H9 (cell line): ENCODE measurements around the gene ABHD13. TPM values are rescaled to one million over a fixed set of nuclear protein-coding genes. Genes with fewer than 3 reads are reported as not detected.

Experiments used
- DNase-seq: peaks from one replicate; pipeline ENCODE4 v3.0.0-alpha.2; 2017
- H2AFZ ChIP-seq: one replicate; pipeline ENCODE4 v1.6.1; 2013; ENCODE audit warnings: mild to moderate bottlenecking, low read length, control low read depth, moderate library complexity
- H2AK5ac ChIP-seq: 2 replicates; pipeline ENCODE4 v1.6.1; 2013; ENCODE audit warnings: low read length, control low read depth, mixed read lengths; ENCODE audit not compliant: insufficient read length
- H2BK120ac ChIP-seq: one replicate; pipeline ENCODE4 v1.6.1; 2013; ENCODE audit warnings: low read depth, mild to moderate bottlenecking, low read length, control low read depth, inconsistent platforms; ENCODE audit not compliant: poor library complexity, severe bottlenecking
- H2BK12ac ChIP-seq: 2 replicates; pipeline ENCODE4 v1.6.1; 2013; ENCODE audit warnings: low read length, control low read depth, mixed read lengths, low read depth; ENCODE audit not compliant: insufficient read length
- H2BK15ac ChIP-seq: 2 replicates; pipeline ENCODE4 v1.6.1; 2013; ENCODE audit warnings: low read depth, low read length, control low read depth
- H2BK20ac ChIP-seq: one replicate; pipeline ENCODE4 v1.6.1; 2013; ENCODE audit warnings: low read depth, mild to moderate bottlenecking, low read length, control low read depth, inconsistent platforms; ENCODE audit not compliant: poor library complexity, severe bottlenecking
- H2BK5ac ChIP-seq: 2 replicates; pipeline ENCODE4 v1.6.1; 2013; ENCODE audit warnings: low read length, control low read depth, mixed read lengths; ENCODE audit not compliant: insufficient read length
- H3K14ac ChIP-seq: 2 replicates; pipeline ENCODE4 v1.6.1; 2013; ENCODE audit warnings: low read length, control low read depth; ENCODE audit not compliant: insufficient read depth
- H3K18ac ChIP-seq: 2 replicates; pipeline ENCODE4 v1.6.1; 2013; ENCODE audit warnings: low read depth, mild to moderate bottlenecking, mixed read lengths, low read length, control low read depth; ENCODE audit not compliant: insufficient read length
- H3K23ac ChIP-seq: 2 replicates; pipeline ENCODE4 v1.6.1; 2013; ENCODE audit warnings: low read length, control low read depth, mixed read lengths, low read depth; ENCODE audit not compliant: insufficient read length
- H3K23me2 ChIP-seq: 2 replicates; pipeline ENCODE4 v1.6.1; 2013; ENCODE audit warnings: low read depth, mild to moderate bottlenecking, mixed read lengths, low read length, control low read depth; ENCODE audit not compliant: insufficient read length, poor library complexity, severe bottlenecking
- H3K27ac ChIP-seq: 2 replicates; pipeline ENCODE4 v1.5.1; 2013; ENCODE audit warnings: low read length, control low read depth, mixed read lengths, low read depth; ENCODE audit not compliant: insufficient read length
- H3K27me3 ChIP-seq: 2 replicates; pipeline ENCODE4 v1.6.1; 2013; ENCODE audit warnings: low read length, control low read depth, inconsistent platforms; ENCODE audit not compliant: insufficient read depth
- H3K4ac ChIP-seq: 2 replicates; pipeline ENCODE4 v1.6.1; 2013; ENCODE audit warnings: low read depth, mild to moderate bottlenecking, control low read depth, inconsistent platforms, low read length, moderate library complexity
- H3K4me1 ChIP-seq: 2 replicates; pipeline ENCODE4 v1.6.1; 2013; ENCODE audit warnings: low read length, control low read depth, inconsistent platforms; ENCODE audit not compliant: insufficient read depth
- H3K4me2 ChIP-seq: 2 replicates; pipeline ENCODE4 v1.6.1; 2013; ENCODE audit warnings: low read length, control low read depth, mixed read lengths; ENCODE audit not compliant: insufficient read length, insufficient read depth
- H3K56ac ChIP-seq: 2 replicates; pipeline ENCODE4 v1.6.1; 2013; ENCODE audit warnings: low read depth, mild to moderate bottlenecking, mixed read lengths, low read length, control low read depth; ENCODE audit not compliant: insufficient read length
- H3K79me1 ChIP-seq: 2 replicates; pipeline ENCODE4 v1.6.1; 2013; ENCODE audit warnings: low read depth, mild to moderate bottlenecking, moderate library complexity, low read length, control low read depth, inconsistent platforms; ENCODE audit not compliant: insufficient read depth, poor library complexity, severe bottlenecking
- H3K79me2 ChIP-seq: 2 replicates; pipeline ENCODE4 v1.6.1; 2013; ENCODE audit warnings: low read length, control low read depth, inconsistent platforms; ENCODE audit not compliant: insufficient read depth
- H3K9ac ChIP-seq: 2 replicates; pipeline ENCODE4 v1.6.1; 2013; ENCODE audit warnings: low read length, control low read depth, mixed read lengths; ENCODE audit not compliant: insufficient read length; ENCODE audit errors: extremely low read depth
- H3K9me3 ChIP-seq: one replicate; pipeline ENCODE4 v1.6.1; 2013; ENCODE audit warnings: low read depth, low read length, inconsistent platforms; ENCODE audit not compliant: control insufficient read depth
- H3T11ph ChIP-seq: one replicate; pipeline ENCODE4 v1.6.1; 2013; ENCODE audit warnings: mild to moderate bottlenecking, low read length, control low read depth, inconsistent platforms
- H4K20me1 ChIP-seq: one replicate; pipeline ENCODE4 v1.6.1; 2013; ENCODE audit not compliant: control insufficient read depth, insufficient read length, insufficient read depth
- H4K5ac ChIP-seq: 2 replicates; pipeline ENCODE4 v1.6.1; 2013; ENCODE audit warnings: low read depth, mild to moderate bottlenecking, mixed read lengths, low read length, control low read depth; ENCODE audit not compliant: insufficient read length
- H4K8ac ChIP-seq: replicated peaks from 2 replicates; pipeline ENCODE4 v1.6.1; 2013; ENCODE audit warnings: low read length, control low read depth, mixed read lengths, low read depth; ENCODE audit not compliant: insufficient read length
- H4K91ac ChIP-seq: 2 replicates; pipeline ENCODE4 v1.6.1; 2013; ENCODE audit warnings: low read depth, mild to moderate bottlenecking, moderate library complexity, mixed read lengths, low read length, control low read depth; ENCODE audit not compliant: insufficient read length
- H3K27ac Mint-ChIP-seq, 3 experiments: 2 replicates in 2 of 3; 3 replicates in 1 of 3; pipeline ENCODE4 v1.8.0; 2020 to 2021; ENCODE audit warnings: mixed read lengths in 3 of 3, mild to moderate bottlenecking in 1 of 3, moderate library complexity in 1 of 3
- H3K27me3 Mint-ChIP-seq: 2 replicates; pipeline ENCODE4 v1.8.0; 2021; ENCODE audit warnings: low read depth, mild to moderate bottlenecking, moderate library complexity, mixed read lengths
- H3K36me3 Mint-ChIP-seq, 3 experiments: 2 replicates in 2 of 3; 3 replicates in 1 of 3; pipeline ENCODE4 v1.8.0; 2020 to 2021; ENCODE audit warnings: low read depth in 3 of 3, mixed read lengths in 3 of 3; ENCODE audit not compliant: insufficient read depth in 1 of 3
- H3K4me1 Mint-ChIP-seq, 2 experiments: 2 replicates each; pipeline ENCODE4 v1.8.0; 2020; ENCODE audit warnings: mixed read lengths in 2 of 2
- H3K4me3 Mint-ChIP-seq, 2 experiments: 2 replicates in 1 of 2; 3 replicates in 1 of 2; pipeline ENCODE4 v1.8.0; 2020 to 2021; ENCODE audit warnings: mild to moderate bottlenecking in 2 of 2, mixed read lengths in 2 of 2, moderate library complexity in 1 of 2
- H3K9me3 Mint-ChIP-seq, 2 experiments: 2 replicates in 1 of 2; 3 replicates in 1 of 2; pipeline ENCODE4 v1.8.0; 2020; ENCODE audit warnings: mild to moderate bottlenecking in 2 of 2, mixed read lengths in 2 of 2, moderate library complexity in 1 of 2
- CTCF ChIP-seq: fragments of 200-600 bp; sonication (generic); conservative IDR thresholded peaks from 3 replicates; pipeline ENCODE4 v1.8.0; 2021; ENCODE audit warnings: antibody characterized with exemption, mild to moderate bottlenecking
- WGBS: extraction: QIAGEN DNeasy Blood & Tissue Kit; methylation state at CpG from one replicate; pipeline ENCODE4 v1.1.7; 2013; ENCODE audit warnings: missing lambda C conversion rate, low lambda C conversion rate, mixed read lengths; ENCODE audit not compliant: insufficient read length; ENCODE audit errors: extremely low coverage; 5-methylcytosine and 5-hydroxymethylcytosine counted together
- total RNA-seq: library from RNA; stranded (reverse); gene quantifications from 2 replicates; pipeline ENCODE4 v1.2.1, GENCODE V29; 2021

ABHD13 gene
- total RNA-seq, 1 experiment from 2014 or later, result 6.2 TPM

GRCh38 chr13:108278466-108278865, 60.3 kb downstream of the ABHD13 start:
- Histone ChIP-seq H3K9ac (no peak overlapping the region), H2BK20ac (no peak overlapping the region), H3K27ac (no peak overlapping the region), H3K79me1 (no peaks in the 10 kb centered on the region), H4K8ac (no peak overlapping the region), H3K18ac (no peak overlapping the region), H3K23ac (no peak overlapping the region), H3K9me3 (no peaks in the 10 kb centered on the region), H3K56ac (no peak overlapping the region), H3K4me1 (peaks cover 4% of the 10 kb centered on the region; the same call in 1 of the 2 replicates), H2BK12ac (no peak overlapping the region), H3K14ac (no peak overlapping the region), H2BK15ac (no peak overlapping the region), H2AK5ac (no peak overlapping the region), H4K91ac (no peak overlapping the region), H3K23me2 (no peaks in the 10 kb centered on the region), H3K4me2 (no peak overlapping the region), H4K5ac (no peak overlapping the region), H4K20me1 (no peaks in the 10 kb centered on the region), H2BK5ac (no peak overlapping the region), H2AFZ (no peak overlapping the region), H2BK120ac (no peak overlapping the region), H3T11ph (no peak overlapping the region), H3K4ac (no peak overlapping the region), H3K27me3 (no peaks in the 10 kb centered on the region), H3K79me2 (no peaks in the 10 kb centered on the region)
- peaks cover 7 to 9% of the 10 kb centered on the region in 2 experiments for H3K4me1 Mint-ChIP-seq
- WGBS, result no CpG with 5 or more reads among the region's 1 CpG
- no peak overlapping the region for H3K4me3 Mint-ChIP-seq
- no peaks in the 10 kb centered on the region for H3K27me3 Mint-ChIP-seq
- H3K9me3 Mint-ChIP-seq, result no peaks in the 10 kb centered on the region; a peak in 1 of 5 replicates
- no peak overlapping the region for H3K27ac Mint-ChIP-seq
- no peaks in the 10 kb centered on the region; a peak in 1 of 7 replicates for H3K36me3 Mint-ChIP-seq
- DNase-seq, result no peak
- TF ChIP-seq CTCF, result no peak
